ENCODE measurements around the gene MISFA. TPM values are rescaled to one million over a fixed set of nuclear protein-coding genes. Genes with fewer than 3 reads are reported as not detected.
A peak's percentile ranks its signal among the peaks of the same experiment; 100 is the strongest.
"Not testable (repeated sequence)": the region's sequence is repeated elsewhere in the genome, so short reads cannot be mapped to it uniquely, and the experiment has no call there.

MISFA gene
- total RNA-seq, 4 donors from 2014 or later = 1.3 to 2.8 (median 2.1) TPM; not detected in 1

GRCh38 chr11:18624161-18624560, 24.6 kb downstream of the MISFA start:
- H3K4me3 ChIP-seq (ENCODE audit: low read depth, poor library complexity, severe bottlenecking) = no peak overlapping the region
- TF ChIP-seq CTCF (IDR thresholded peaks at IDR 0.05) (no peak), POLR2A (IDR thresholded peaks at IDR 0.05) (no peak)
- 71 to 76% methylated on average over 1 of the region's 1 CpG for WGBS, 2 donors
- intact Hi-C loops (cut with DNase I; ENCODE audit: low total_unique reads) = no loop called here
- no peak for DNase-seq (ENCODE audit: low spot score in 2 of 2)

GRCh38 chr11:18632841-18633240, 33.3 kb downstream of the MISFA start:
- no peak overlapping the region for H3K4me3 ChIP-seq (ENCODE audit: low read depth, poor library complexity, severe bottlenecking)
- DNase-seq (ENCODE audit: low spot score in 2 of 2) = no peak
- intact Hi-C loops (cut with DNase I; ENCODE audit: low total_unique reads) = no loop called here
- 43 to 45% methylated on average over 2 of the region's 2 CpGs for WGBS, 2 donors
- TF ChIP-seq POLR2A (IDR thresholded peaks at IDR 0.05) = no peak
- no peak for TF ChIP-seq CTCF (IDR thresholded peaks at IDR 0.05)

- peak in 1 of 2 donors; percentile 39 for DNase-seq (ENCODE audit: low spot score in 2 of 2)
- peak overlapping the region; percentile 73 for H3K4me3 ChIP-seq (ENCODE audit: low read depth, poor library complexity, severe bottlenecking)
- WGBS, 2 donors = 5 to 9% methylated on average over 31 of the region's 31 CpGs
- intact Hi-C loops (cut with DNase I; ENCODE audit: low total_unique reads) = no loop called here
- no peak for TF ChIP-seq POLR2A (IDR thresholded peaks at IDR 0.05)
- no peak for TF ChIP-seq CTCF (IDR thresholded peaks at IDR 0.05)
Observed at GRCh38 chr11:18633256-18634139, 33.9 kb downstream of the MISFA start.

GRCh38 chr11:18634140-18635032, 34.8 kb downstream of the MISFA start, which contains the start of gene SPTY2D1:
Gene SPTY2D1, minus strand, starts transcription at chr11:18634342. Its CDS starts 85 bp downstream, at chr11:18634257.
- DNase-seq (ENCODE audit: low spot score in 2 of 2) = peak; percentile 100
- H3K4me3 ChIP-seq (ENCODE audit: low read depth, poor library complexity, severe bottlenecking) = peak within 1 kb of the TSS; percentile 73
- WGBS, 2 donors = 0 to 1% methylated on average over 59 to 60 of the region's 60 CpGs
- intact Hi-C loops (cut with DNase I; ENCODE audit: low total_unique reads) = no loop called here
- TF ChIP-seq POLR2A (IDR thresholded peaks at IDR 0.05) (peak in 1 of 2 donors; percentile 84), CTCF (IDR thresholded peaks at IDR 0.05) (no peak)

- intact Hi-C loops (cut with DNase I; ENCODE audit: low total_unique reads) = no loop called here
- peak in 1 of 2 donors; percentile 53 for DNase-seq (ENCODE audit: low spot score in 2 of 2)
- H3K4me3 ChIP-seq (ENCODE audit: low read depth, poor library complexity, severe bottlenecking) = no peak overlapping the region
- WGBS, 2 donors = 74 to 90% methylated on average over 1 of the region's 1 CpG
- no peak for TF ChIP-seq CTCF (IDR thresholded peaks at IDR 0.05)
- TF ChIP-seq POLR2A (IDR thresholded peaks at IDR 0.05) = no peak
Observed at GRCh38 chr11:18641677-18642076, 42.1 kb downstream of the MISFA start.

GRCh38 chr11:18643034-18643433, 43.4 kb downstream of the MISFA start:
- H3K4me3 ChIP-seq (ENCODE audit: low read depth, poor library complexity, severe bottlenecking); intact Hi-C loops (cut with DNase I; ENCODE audit: low total_unique reads): not testable (repeated sequence)
- 68 to 75% methylated on average over 4 of the region's 4 CpGs for WGBS, 2 donors
- DNase-seq (ENCODE audit: low spot score in 2 of 2) = peak in 1 of 2 donors; percentile 25
